Endothelial cell of umbilical vein (primary cell): ENCODE data around the gene ACER1. TPM values are rescaled to one million over a fixed set of nuclear protein-coding genes. Genes with fewer than 3 reads are reported as not detected.

ENCODE experiments used
- BruUV-seq: library from RNA; stranded (reverse); fragments of 400-500 nt; replicated peaks from 2 replicates; lab custom pipeline; 2021; lab: Mats Ljungman, UMichigan
- CTCF ChIA-PET: fragments of 300-600, 350-600 bp; sonication (Branson Sonifier 250); formaldehyde crosslinking; loops from one replicate; lab custom pipeline; 2021; ENCODE audit warnings: antibody characterized with exemption, inconsistent platforms; lab: Charles Lee
- POLR2A ChIA-PET: fragments of 300-600, 350-600 bp; sonication (Branson Sonifier 250); formaldehyde crosslinking; loops from one replicate; lab custom pipeline; 2021; ENCODE audit warnings: antibody characterized with exemption, inconsistent platforms; lab: Charles Lee
- DNase-seq: peaks from one replicate; pipeline ENCODE4 v3.0.0-alpha.2; 2011; ENCODE audit warnings: low read depth, low spot score
- FAIRE-seq: peaks from 2 replicates; lab custom pipeline; 2011; peaks lifted over from hg19 to GRCh38; lab: Jason Lieb, UNC
- H2AFZ ChIP-seq: 2 replicates; pipeline ENCODE4 v1.6.0; 2012; ENCODE audit warnings: low read depth, low read length, control low read depth, inconsistent platforms
- H3K27ac ChIP-seq: 2 replicates; pipeline ENCODE4 v1.5.1; 2011; ENCODE audit warnings: low read depth, mild to moderate bottlenecking, control low read depth, low read length, moderate library complexity; ENCODE audit not compliant: insufficient read depth
- H3K27me3 ChIP-seq, 2 experiments: 2 replicates each; pipeline versions ENCODE4 v1.6.0 to v1.6.1; 2011; ENCODE audit warnings: low read length in 2 of 2, mixed read lengths in 1 of 2; ENCODE audit not compliant: control insufficient read depth in 2 of 2, insufficient read depth in 2 of 2
- H3K36me3 ChIP-seq, 2 experiments: 2 replicates in 1 of 2; 3 replicates in 1 of 2; pipeline ENCODE4 v1.5.1; 2011; ENCODE audit warnings: low read length in 2 of 2, mild to moderate bottlenecking in 1 of 2, moderate library complexity in 1 of 2; ENCODE audit not compliant: control insufficient read depth in 2 of 2, insufficient read depth in 2 of 2; ENCODE audit errors: extremely low read depth in 1 of 2
- H3K4me1 ChIP-seq: 3 replicates; pipeline ENCODE4 v1.5.1; 2011; ENCODE audit warnings: mild to moderate bottlenecking, low read length; ENCODE audit not compliant: control insufficient read depth, insufficient read depth; ENCODE audit errors: extremely low read depth
- H3K4me2 ChIP-seq: 2 replicates; pipeline ENCODE4 v1.6.1; 2011; ENCODE audit warnings: low read length, control low read depth, mixed read lengths; ENCODE audit not compliant: insufficient read depth
- H3K4me3 ChIP-seq, 3 experiments: fragments of 200-600 bp in 1 of 3; sonication (generic), shearing (Covaris generic) in 1 of 3; replicated peaks in 1 of 3; 2 replicates each; pipeline ENCODE4 v1.5.1; 2011 to 2016; ENCODE audit warnings: control low read depth in 3 of 3, low read length in 3 of 3, mild to moderate bottlenecking in 2 of 3, inconsistent platforms in 1 of 3, low read depth in 1 of 3, moderate library complexity in 1 of 3; ENCODE audit not compliant: insufficient read depth in 1 of 3
- H3K79me2 ChIP-seq: 2 replicates; pipeline ENCODE4 v1.6.0; 2012; ENCODE audit warnings: low read length, inconsistent platforms; ENCODE audit not compliant: control insufficient read depth, insufficient read depth
- H3K9ac ChIP-seq: replicated peaks from 2 replicates; pipeline ENCODE3; 2011; ENCODE audit warnings: low read length, control low read depth; ENCODE audit not compliant: insufficient read depth; ENCODE audit errors: extremely low read depth
- H3K9me1 ChIP-seq: replicated peaks from 3 replicates; pipeline ENCODE4 v1.6.0; 2011; ENCODE audit warnings: mild to moderate bottlenecking, low read length; ENCODE audit not compliant: control insufficient read depth, insufficient read depth; ENCODE audit errors: extremely low read depth
- H3K9me3 ChIP-seq: replicated peaks from 2 replicates; pipeline ENCODE4 v1.5.1; 2012; ENCODE audit warnings: low read length, inconsistent platforms; ENCODE audit not compliant: control insufficient read depth, insufficient read depth
- H4K20me1 ChIP-seq: replicated peaks from 2 replicates; pipeline ENCODE3; 2011; ENCODE audit warnings: mild to moderate bottlenecking, low read length; ENCODE audit not compliant: control insufficient read depth, insufficient read depth; ENCODE audit errors: extremely low read depth
- CTCF ChIP-seq, 2 donors: IDR thresholded peaks; 1 replicate in 1 of 2; 2 replicates in 1 of 2; pipeline ENCODE4 v1.5.1; 2011; ENCODE audit warnings: low read length in 2 of 2, mild to moderate bottlenecking in 2 of 2, moderate library complexity in 2 of 2, control low read depth in 1 of 2, inconsistent platforms in 1 of 2, low read depth in 1 of 2; ENCODE audit not compliant: insufficient read depth in 1 of 2; ENCODE audit errors: extremely low read depth in 1 of 2
- EZH2 ChIP-seq: IDR thresholded peaks from 2 replicates; pipeline ENCODE4 v1.6.1; 2012; ENCODE audit warnings: borderline replicate concordance, low read depth, mild to moderate bottlenecking, moderate library complexity, low read length, inconsistent platforms; ENCODE audit not compliant: severe bottlenecking
- FOS ChIP-seq: IDR thresholded peaks from 2 replicates; pipeline ENCODE4 v1.6.1; 2011; ENCODE audit warnings: mild to moderate bottlenecking, low read length, moderate library complexity, borderline replicate concordance; ENCODE audit not compliant: insufficient read depth
- GATA2 ChIP-seq: IDR thresholded peaks from 2 replicates; pipeline ENCODE4 v1.7.0; 2011; ENCODE audit warnings: low read depth, mild to moderate bottlenecking, moderate library complexity, mixed read lengths, low read length; ENCODE audit not compliant: insufficient read length, insufficient read depth
- JUN ChIP-seq: IDR thresholded peaks from 2 replicates; pipeline ENCODE4 v1.6.1; 2011; ENCODE audit warnings: borderline replicate concordance, low read depth; ENCODE audit not compliant: insufficient read length, insufficient read depth
- MAX ChIP-seq: IDR thresholded peaks from 2 replicates; pipeline ENCODE4 v1.6.1; 2011; ENCODE audit not compliant: insufficient read depth, insufficient read length
- MYC ChIP-seq: IDR thresholded peaks from one replicate; pipeline ENCODE4 v1.6.1; 2011; ENCODE audit warnings: mild to moderate bottlenecking, low read depth, low read length
- POLR2A ChIP-seq: IDR thresholded peaks from 2 replicates; pipeline ENCODE4 v1.6.1; 2012; ENCODE audit warnings: low read depth, mild to moderate bottlenecking, control low read depth, low read length
- POLR2AphosphoS5 ChIP-seq: IDR thresholded peaks from 2 replicates; pipeline ENCODE4 v1.6.1; 2012; ENCODE audit warnings: low read depth, mild to moderate bottlenecking, control low read depth, low read length, moderate library complexity; ENCODE audit not compliant: insufficient read depth
- dilution Hi-C: fragments of 300-500 bp; cut with MboI; formaldehyde crosslinking; loops from one replicate; pipeline ENCODE4 v1.15.0; 2019; ENCODE audit warnings: low sequenced_read_pairs; ENCODE audit not compliant: extremely low pct_ligation_motif_present
- intact Hi-C: fragments of 100-400 bp; cut with micrococcal nuclease; formaldehyde crosslinking; loops from one replicate; pipeline ENCODE4 v1.10.0; 2022
- polyA plus RNA-seq, 4 experiments: library from polyadenylated mRNA; depleted of rRNA in 3 of 4; stranded (reverse) in 3 of 4; unstranded in 1 of 4; fragments of >200 nt; gene quantifications; 2 replicates each; pipeline versions ENCODE4 v1.2.1 to v1.2.3, GENCODE V29; 2011 to 2012; ENCODE audit warnings: missing spikeins in 1 of 4
- total RNA-seq: library from RNA; stranded (reverse); gene quantifications from 2 replicates; pipeline ENCODE4 v1.2.3, GENCODE V29; 2021

Gene ACER1
- total and polyA plus RNA-seq, 2 donors (not counting 3 experiments of a cell fraction or from before 2014, with no cell fraction given), result 0.04 TPM; not detected in 1

- FAIRE-seq (no peak), DNase-seq (no peak)
- H2AFZ ChIP-seq, result no peak overlapping the region
- no peaks in the 10 kb centered on the region for H3K4me1 ChIP-seq
- H3K4me2 ChIP-seq, result no peak overlapping the region
- ChIA-PET CTCF (interaction anchor here (1.1 kb wide), 1 partner anchor 313 kb away, joined by 3 read pairs; no protein-coding TSS in a partner anchor), POLR2A (no interaction called here)
- no peak overlapping the region for H3K4me3 ChIP-seq
- TF ChIP-seq EZH2 (no peak), GATA2 (no peak), CTCF (IDR thresholded peaks at IDR 0.05; ENCODE audit: extremely low read depth in 1 of 2, insufficient read depth in 1 of 2, low read depth in 1 of 2, low read length in 2 of 2) (no peak), MAX (no peak), POLR2AphosphoS5 (no peak), POLR2A (no peak), MYC (no peak), FOS (no peak), JUN (no peak)
- H3K9me1 ChIP-seq, result no peaks in the 10 kb centered on the region
- BruUV-seq, result no TSS peak
- no peak overlapping the region for H3K9ac ChIP-seq
- H3K27ac ChIP-seq, result no peak overlapping the region
- H3K27me3 ChIP-seq, result peaks cover 0 to 2% of the 10 kb centered on the region in 2 experiments
- H4K20me1 ChIP-seq, result no peaks in the 10 kb centered on the region
- dilution Hi-C loops, result no loop called here
- no peaks in the 10 kb centered on the region for H3K79me2 ChIP-seq
- intact Hi-C loops, result no loop called here
- H3K36me3 ChIP-seq, result no peaks in the 10 kb centered on the region
- no peaks in the 10 kb centered on the region for H3K9me3 ChIP-seq
These were observed 1.3 kb upstream of the ACER1 start for GRCh38 chr19:6334490-6335285.
